CD4-positive, alpha-beta T cell treated with Interleukin-10 for 1 hour (primary cell): ENCODE results near the gene CAMTA1.

ENCODE experiments used
- DNase-seq: peaks from one replicate; pipeline ENCODE4 v3.0.0-alpha.2; 2020

CAMTA1 gene

DNA sequence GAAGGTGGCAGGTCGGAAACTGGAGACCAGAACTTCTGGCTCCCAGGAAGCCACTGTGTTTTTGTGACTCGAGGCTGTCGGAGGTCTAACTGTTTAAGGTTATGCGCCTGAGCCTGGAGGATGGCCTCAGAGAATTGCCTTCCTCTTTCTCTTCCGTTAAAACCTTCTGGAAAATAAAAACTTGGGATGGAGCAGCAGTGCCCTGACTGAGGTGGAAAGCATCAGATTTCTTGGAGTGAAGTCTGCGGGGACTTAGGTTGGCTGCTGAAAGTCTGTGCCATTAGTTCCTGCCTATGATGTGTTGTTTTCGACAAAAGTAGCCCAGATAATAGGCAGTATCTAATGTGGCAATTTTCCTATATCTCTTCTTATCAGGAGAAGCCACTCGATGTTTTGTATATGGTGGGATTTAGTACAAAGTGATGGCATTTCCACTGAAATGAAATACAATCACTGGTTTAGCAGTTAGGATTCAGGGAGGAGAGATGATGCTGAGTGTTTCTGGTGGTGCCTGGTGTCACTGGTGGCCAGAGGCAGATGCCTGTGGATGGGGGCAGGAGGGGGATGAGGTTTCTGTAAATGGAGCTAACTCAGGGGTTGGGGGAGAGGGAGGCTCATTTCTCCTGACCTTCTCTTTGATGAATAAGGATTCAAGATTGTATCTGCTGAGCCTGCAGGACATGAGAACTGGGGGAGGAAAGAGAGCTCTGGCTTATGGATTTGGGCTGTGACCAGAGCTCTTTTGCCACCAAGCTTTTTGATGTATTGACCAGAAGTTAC, 150.8 kb downstream of the CAMTA1 start:
- DNase-seq: no peak

DNA sequence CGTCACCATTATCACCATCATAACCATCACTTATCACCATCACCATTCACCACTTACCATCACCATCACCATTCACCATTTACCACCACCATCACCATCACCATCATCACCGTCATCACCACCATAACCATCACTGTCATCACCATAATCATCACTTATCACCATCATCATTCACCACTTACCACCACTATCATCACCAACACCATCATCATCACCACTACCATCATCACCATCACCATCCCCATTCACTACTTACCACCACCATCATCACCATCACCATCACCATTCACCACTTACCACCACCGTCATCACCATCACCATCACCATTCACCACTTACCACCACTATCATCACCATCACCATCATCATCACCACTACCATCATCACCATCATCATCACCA, 151.8 kb downstream of the CAMTA1 start:
- DNase-seq: no peak

DNA sequence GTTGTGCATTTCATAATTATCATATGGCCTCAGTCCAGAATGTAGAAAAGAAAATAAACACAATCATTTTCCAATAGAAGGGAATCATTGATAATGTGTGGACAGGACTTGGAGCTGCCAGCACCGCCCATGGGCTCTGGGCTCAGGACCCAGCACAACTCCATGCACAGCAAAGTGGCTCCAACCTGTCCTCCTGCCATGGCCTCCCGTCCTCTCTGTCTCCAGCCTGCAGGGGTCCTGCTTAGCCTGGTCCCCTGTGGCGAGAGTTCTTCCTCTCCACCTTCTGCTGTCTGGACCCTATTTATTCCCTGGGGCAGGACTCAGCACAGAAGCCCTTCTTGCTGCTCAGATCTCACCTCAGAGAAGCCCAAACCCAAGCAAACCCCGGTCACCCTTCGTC, 154.1 kb downstream of the CAMTA1 start:
- DNase-seq: no peak

DNA sequence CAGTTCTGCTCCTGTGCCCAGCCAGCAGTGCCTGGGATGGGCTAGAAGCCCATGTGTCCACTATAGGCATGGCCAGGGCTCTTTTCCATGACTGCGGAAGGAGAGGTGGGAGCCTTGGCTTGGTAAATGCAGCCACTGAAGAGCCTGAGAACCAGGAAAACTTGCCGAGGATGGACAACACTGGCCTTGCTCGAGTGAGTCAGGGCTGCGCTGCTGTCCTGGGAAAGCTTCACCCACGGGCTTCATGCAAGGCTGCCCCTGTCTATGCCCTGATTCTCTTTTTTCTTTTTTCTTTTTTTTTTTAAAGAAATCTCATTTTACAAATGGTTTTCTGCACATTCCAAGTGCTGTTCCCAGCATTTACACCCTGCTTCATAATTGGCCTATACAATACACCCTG, 156.5 kb downstream of the CAMTA1 start:
- no peak for DNase-seq

DNA sequence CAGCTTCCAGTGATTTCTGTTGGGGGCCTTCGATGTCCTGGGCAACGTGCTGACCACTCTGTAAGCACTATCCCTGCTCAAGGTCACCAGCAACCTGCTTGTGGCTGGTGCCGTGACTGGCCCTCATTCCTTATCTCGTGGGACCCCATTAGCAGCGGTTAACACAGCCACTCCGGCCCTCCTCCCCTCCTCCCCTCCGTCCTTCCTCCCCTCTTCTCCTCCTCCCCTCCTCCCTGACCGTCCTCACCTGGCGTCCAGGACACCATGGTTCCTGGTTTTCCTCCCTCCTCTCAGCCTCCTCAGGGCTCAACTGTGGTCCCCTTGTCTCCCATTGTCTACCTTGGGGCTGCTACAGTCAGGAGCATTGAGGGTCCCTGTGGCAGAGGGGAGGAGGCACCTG, 157.7 kb downstream of the CAMTA1 start:
- DNase-seq: no peak

DNA sequence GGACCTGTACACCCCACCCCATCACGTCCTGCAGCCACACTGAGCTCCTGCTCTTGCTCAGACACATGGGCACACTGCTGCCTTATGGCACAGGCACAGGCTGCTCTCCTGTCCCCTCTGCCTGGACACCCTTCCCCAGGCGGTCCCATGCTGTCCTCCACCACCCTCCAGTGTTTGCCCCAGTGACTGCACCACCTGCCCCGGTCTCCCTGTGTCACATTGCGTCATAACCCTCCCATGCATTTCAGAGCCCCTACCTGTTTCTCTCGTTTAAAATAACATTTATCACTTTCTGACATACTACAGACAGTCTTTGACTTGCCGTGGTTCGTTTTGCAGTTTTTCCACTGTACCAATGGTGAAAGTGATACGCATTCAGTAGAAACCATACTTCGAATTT, 159.2 kb downstream of the CAMTA1 start:
- no peak for DNase-seq

DNA sequence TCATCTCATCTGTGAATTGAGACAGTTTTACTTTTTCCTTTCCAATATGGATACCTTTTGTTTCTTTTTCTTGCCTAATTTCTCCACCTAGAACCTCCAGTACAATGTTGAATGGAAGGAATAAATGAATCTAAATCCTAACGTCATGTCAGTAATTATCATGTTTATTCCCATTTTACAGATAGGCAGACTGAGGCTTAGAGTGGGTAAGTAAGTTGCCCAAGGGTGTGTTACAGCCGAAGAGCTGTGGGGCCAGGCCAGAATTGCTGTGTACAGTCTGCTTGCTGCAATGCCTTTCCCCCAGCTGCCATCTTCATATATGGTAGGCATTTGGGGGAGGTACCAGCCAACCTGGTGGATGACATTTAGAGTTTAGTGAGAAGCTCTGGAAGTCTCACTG, 162.7 kb downstream of the CAMTA1 start:
- DNase-seq: no peak

DNA sequence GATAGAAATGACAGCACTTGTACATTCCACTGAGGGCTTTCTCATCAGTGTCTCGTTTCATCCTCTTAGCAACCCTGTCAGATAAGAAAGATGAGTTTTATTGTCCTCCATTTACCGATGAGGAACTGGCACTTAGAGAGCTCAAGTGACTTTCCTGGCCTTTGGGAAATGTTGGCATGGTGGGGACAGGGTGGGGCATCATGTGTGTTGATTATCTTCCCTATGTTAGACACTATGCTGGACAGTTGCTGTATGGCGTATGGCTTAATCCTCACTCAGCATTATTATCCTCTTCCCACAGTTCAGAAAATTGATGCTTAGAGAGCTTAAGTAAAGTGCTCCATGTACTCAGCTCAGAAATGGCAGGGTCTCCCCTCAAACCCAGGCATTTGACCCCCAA, 163.2 kb downstream of the CAMTA1 start:
- DNase-seq: no peak

DNA sequence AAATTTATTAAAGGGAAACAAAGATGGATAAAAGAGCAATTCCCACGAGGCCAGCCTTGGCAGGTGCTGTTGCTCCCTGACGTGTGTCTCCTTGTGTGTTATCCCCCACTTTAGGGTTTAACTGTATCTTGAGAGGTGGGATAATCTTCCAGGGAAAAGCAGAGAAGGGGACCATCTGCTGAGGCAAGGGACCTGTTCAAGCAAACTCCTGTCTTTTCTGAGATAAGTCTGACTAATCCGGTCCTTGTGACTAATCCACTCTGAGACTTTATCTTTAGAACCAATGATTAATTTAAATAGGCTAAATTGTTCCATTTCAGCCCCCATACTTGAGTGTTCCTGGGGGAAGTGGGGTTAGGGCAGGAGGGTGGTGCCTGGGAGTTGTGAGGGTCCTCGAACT, 163.6 kb downstream of the CAMTA1 start:
- DNase-seq: no peak

DNA sequence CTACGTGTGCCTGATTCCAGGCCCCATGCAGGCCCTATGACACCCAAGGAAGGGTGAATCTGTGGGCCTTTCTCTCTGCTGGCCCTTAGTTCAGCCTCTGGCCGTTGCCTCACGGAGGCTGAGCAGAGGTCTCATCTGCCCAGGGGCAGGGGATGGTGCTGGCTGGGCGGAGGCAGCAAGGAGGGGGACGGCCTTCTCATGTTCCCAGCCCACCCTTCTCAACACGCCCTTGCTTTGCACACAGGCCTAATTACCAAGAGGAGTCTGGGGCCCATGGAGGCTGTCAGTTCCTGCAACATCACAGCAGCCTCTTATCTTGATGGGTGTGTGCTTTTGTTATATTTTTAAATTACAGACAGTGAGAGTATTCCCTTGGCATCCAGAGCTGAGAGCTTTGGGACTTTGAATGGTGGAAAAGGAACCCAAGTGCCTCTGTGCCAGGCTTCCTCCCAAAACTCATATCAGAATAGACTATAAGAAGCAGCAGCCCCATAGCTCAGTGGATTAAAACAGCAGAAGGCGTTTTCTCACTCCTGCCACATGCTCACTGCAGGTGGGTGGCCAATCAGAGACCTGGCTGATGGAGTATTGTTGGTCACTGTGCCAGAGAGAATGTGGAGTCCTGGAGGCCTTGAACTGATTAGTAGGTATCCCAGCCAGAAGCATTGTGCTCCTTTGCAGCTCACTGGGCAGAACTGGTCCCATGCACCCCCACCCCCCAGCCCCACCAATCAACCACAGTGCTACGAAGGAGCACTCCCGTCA, 164.9 kb downstream of the CAMTA1 start:
- DNase-seq: no peak

DNA sequence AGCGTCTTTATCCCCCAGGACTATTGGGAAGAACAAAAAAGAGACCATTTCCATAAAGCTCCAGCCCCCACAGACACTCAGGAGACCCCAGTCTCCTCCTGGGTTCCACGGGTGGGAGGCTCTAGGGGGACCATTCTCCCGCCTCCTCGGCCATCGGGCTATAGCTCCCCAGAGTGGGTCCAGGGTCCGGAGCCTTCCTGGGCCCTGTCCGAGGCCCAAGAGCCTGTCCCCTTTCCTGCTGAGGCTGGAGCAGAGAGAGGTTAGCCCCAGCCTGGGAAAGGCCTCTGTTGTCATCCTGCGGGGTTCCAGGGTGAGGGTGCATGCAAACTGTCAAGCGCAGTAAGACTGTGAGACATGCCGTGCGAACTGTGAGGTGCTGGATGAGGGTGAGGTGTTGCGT, 166.3 kb downstream of the CAMTA1 start:
- DNase-seq: no peak

DNA sequence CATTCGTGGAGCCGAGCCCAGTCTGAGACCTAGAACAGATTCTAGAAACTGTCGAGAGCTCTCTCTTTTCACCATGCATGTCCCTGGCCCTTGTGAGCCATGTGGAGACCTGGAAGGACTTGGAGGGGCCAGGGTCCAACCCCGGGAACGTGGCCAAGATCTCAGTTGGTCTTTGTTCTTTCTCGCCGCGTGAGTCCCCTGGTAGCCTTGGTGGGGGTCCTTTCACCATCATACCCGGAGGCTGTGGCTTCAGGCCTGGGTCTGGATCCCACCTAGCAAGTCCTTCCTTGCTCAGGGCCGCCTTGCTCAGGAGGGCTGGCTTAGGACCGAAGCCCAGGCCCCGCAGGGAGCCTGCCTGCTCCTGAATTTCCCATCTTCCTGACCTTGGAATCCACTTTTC, 168.0 kb downstream of the CAMTA1 start:
- no peak for DNase-seq

DNA sequence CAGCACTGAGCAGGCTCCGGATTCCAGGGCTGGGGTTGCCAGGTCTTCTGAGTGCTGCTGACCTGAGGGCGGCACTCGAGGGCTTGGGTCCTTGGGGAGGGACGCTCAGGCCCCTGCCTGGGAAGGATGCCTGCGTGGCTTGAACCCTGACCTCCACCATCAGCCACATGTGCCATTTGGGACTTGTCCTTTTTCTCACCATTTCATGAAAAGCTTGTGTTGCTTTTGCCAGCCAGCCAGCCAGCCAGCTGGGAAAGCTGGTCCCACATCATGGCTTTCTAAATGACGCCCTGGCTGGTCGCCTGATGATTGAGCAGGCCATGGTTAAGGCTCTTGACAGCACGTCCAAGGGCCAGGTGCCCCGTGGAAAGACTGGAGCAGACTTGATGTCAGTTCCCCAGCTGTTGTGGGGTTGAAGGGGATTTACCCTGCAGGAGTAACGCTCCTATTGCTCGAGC, 168.7 kb downstream of the CAMTA1 start:
- no peak for DNase-seq

DNA sequence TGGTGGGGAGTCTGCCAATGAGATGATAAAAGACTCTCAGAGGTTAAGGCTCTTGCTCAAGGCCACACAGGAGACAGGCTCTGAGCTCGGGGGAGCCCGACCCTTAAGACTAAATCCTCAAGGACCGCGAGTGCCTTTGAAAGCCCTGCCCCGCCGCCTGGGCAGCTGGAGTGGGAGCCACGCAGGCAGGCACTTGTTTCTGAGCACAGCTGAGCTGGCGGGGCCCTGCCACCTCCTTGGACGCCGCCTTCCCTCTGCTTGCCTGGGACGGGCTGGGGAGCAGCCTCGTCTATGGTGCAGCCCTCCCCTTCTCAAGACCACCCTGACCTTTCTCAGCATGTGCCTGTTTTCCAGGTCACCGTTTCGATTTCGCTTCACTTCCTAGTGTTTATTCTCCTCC, 169.3 kb downstream of the CAMTA1 start:
- DNase-seq: no peak

DNA sequence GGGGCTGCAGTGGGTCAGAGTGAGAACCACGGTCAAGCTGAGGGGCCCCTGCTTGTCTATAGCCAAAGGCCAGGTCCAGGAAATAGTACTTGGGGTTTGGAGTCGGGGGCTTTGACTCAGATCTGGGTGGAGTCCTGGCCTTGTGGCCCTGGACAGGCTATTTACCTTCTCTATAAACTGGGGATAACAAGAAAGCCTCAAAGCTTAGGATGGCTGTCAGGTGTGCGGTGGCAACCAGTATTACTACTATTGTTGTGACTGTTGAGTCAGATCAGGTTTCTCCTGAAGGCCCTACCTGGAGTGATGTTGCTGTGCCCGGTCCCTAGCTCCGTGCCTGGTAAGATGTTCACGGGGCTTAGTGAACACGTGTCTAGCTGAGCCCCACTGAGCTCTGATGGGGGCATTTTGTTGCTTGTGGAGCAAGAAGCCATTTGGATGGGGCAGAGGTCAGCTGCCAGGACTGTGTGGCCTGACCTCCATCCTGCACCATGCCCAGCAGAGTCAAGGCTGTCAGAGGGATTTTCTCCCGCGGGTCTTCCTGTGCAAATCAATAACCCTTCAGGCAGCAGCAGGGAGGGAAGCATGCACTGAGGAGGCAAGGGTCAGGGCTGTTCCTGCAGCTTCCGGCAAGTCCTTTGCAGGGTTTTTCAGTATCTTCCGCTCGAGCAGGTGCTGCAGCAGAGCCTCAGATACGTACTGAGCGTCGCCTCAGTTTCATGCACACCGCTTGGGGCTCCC, 170.3 kb downstream of the CAMTA1 start:
- DNase-seq: no peak

DNA sequence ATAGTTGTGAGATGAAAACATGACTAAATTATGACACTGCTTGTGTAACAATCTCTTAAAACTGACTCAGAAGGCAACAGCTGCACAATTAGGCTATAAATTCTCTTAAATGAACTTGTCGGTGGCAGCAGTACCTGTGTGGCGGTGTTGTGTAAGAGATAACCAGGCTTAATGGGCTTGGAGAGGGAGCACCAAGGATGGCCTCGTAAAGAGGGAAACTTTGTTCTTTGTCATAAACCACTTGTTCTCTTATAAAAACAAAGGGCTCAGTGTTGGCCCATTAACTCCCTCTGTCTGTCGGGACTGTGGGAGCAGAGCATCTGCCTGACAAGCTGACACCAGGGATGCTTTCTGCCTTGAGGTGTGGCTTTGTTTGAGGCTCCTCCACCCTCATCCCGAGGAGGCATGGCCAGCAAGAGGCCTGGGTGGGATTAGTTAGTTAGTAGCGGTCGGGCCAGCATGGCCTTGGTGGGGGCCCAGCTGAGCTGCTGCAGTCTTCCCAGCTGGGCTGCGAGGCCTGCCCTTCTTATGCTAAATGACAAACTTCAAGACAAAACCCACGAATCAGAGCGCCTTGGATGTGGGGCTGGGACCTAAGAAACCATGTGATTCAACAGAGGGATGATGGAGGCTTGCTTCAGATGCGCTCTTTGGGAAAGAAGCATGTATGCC, 171.4 kb downstream of the CAMTA1 start:
- no peak for DNase-seq

DNA sequence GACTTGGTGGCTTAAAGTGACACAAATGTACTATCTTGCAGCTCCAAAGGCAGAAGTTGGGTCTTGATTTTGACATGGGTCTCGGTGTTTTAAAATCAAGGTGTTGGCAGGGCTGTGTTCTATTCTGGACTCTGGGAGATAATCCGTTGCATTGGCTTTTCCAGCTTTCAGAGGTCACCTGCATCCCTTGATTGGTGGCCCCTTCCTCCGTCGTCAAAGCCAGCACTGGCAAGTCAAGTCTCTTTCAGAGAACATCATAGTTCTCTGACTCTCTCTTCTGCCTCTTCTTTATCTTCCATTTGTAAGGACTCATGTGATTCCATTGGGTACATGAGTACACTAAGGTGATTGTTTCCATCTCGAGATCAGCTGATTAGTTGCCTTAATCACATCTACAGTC, 172.1 kb downstream of the CAMTA1 start:
- DNase-seq: no peak

DNA sequence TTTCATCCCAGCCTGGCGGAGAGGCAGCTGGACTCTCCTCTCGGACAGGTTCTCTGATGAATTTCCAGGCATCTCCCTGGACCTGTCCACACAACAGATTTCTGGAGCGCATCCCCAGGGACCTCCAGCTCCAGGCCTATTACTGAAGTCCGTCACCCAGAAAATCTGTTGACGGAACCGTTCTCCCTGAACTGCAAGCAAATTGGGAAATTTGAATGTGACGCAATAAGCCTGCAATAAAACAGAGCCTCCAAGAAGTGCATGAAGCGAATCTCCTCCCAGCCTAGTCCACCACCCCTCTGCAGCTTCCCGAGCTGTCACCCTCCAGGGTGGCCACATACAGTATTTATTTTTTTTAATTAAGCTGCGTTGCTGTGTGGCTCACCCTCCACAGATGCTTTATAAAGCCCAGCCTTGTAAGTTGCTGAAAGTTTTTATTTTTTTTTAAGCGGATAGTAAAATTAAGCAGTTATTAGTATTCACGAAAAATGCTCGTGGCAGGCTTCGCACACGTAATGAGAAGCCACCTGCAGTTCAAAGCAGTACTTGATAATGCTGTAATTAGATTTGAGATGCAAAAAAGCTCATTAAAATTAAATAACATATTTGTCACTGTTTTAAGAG, 173.3 kb downstream of the CAMTA1 start:
- no peak for DNase-seq

DNA sequence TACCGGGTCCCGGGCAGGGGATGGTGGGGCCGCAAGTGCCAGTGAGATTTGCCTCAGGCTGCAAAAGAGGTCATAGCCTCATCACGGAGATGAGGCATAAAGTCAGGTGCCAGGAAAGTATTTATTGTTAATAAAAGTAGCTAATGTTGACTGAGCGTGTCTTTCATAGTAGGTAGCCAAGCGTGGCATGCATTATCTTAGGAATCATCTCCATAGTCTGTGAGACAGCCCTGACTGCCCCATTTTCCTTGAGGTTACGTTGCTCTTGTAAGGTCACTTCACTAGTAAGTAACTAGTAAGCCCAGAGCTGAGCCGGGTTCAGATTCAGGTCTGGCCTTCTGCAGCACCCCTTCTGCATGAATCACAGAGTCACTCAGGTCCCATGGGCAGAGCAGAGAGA, 174.2 kb downstream of the CAMTA1 start:
- no peak for DNase-seq

DNA sequence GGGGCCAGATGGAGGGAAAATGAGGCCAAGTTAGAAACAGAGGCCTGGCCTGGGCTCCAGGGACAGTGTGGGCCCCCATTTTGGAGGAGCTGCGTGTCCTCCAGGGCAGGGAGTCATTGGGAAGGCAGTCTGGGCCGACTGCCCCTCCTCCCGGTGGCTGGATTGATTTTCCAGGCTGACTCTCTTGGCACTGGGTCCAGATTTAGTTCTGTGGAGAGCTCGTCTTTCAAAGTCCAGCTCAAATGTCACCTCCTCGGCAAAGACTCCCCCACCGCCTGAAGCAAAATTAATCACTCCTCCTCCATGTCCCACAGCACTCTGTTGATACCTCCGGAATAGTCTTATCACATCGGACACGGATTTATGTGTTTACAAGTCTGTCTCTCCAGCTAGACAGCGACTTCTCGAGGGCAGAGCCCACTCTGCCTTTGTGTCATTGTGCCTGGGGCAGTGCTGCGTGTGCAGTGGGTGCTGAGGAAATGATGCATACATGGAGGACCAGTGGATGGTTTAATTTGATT, 175.1 kb downstream of the CAMTA1 start:
- DNase-seq: no peak

DNA sequence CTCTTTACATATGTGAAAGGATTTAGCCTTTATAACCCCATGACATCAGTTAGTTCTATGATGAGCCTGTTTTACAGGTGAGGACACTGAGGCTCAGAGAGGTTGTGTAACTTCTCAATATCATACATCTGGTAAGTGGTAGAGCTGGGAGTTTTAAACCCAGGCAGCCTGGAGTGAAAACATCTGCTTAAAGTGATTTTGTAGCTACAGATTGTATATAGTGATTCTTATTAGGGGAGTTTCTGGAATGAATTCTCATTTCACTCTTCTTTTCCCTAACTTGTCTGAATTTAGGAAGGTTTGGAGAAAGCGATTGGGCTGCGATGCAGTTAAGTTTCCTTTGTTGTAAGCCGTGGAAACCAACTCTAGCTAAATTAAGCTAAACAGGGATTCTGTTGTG, 175.6 kb downstream of the CAMTA1 start:
- no peak for DNase-seq

DNA sequence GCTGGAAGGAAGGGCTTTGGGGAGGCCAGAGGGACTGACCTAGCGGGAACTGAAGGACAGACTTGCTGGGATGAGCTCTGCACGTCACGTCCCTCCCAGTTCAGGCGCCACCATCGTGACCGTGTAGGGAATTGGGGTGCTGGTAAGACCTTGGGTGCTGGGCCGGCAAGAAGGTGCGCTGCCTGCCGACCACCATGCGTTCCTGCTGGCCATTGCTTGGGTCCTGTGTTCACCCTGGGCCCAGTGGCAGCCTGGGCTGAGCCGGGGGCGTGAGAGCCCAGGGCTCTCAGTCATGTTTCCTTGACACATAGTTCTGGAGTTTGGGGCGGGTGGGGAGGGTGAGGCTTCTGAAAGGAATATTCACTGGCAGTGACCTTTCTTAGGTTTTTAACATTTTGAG, 176.0 kb downstream of the CAMTA1 start:
- no peak for DNase-seq
